HG03520 (cell line): ENCODE measurements around the gene SIN3B.
"Not testable (repeated sequence)": the region's sequence is repeated elsewhere in the genome, so short reads cannot be mapped to it uniquely, and the experiment has no call there.

Experiments
- ATAC-seq: cut with Tn5 transposase; IDR thresholded peaks from one replicate; pipeline ENCODE4 v1.9.1; 2021; ENCODE audit warnings: mild to moderate bottlenecking, moderate library complexity; ENCODE audit not compliant: unreplicated experiment

SIN3B gene

DNA sequence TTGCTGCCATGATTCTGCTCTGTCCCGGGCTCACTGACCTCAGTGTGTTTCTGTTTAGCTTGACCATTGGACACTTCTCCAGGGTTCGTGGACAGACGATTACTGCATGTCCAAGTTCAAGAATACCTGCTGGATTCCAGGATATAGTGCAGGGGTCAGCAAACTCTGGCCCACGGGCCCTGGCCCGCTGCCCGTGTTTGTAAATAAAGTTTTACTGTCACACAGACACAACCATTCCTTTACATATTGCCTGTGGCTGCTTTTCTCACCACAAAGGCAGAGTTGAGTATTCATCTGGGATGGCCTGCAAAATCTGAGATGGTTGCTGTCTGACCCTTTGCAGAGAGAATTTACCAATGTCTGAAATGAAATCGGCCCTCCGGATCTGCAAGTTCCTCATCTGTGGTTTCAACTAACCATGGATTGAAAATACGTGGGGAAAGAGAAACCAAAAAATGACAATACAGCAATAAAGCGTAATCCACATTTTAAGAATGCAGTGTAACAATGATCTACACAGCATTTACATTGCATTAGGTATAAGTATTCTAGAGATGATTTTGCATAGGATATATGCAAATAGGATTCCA lies 33.7 kb downstream of the SIN3B start:
- ATAC-seq: no peak

GRCh38 chr19:16867211-16867610 lies 38.0 kb downstream of the SIN3B start:
- ATAC-seq: no peak

DNA sequence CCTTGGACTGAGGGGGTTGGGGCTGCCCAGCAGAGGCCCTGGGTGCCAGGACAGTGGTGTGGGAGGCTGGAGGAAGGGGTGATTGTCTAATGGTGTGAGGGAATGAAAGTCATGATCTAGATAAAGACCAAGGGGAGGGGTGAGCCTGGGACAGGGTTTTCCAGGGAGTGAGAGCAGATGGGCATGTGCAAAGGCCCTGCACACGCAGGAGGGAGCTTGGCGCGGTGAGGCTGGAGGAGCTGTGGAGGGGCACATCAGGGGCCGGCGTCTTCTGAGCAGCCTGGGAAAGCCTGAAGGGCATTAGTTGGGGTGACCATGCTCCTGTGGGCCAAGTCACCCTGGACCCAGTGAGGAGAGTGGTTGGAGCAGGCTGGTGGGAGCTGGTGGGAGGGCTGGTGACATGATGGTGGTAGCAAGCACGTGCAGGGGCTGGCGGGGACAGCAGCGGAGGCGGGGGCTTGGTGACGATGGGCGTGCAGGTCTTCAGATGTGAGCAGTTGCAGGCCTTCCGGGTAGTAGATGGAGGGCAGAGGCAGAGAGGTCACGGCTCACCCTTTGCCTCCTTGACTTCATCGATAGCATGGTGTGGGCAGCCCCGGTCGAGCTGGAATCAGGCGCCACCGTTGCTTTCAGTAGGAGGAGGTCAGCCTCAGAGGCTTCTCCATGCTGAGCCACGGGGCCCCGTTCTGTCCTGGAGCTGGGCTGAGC lies 39.4 kb downstream of the SIN3B start:
- no peak for ATAC-seq

GRCh38 chr19:16869331-16869972 lies 40.3 kb downstream of the SIN3B start:
- no peak for ATAC-seq

- ATAC-seq: no peak
Measured at GRCh38 chr19:16871871-16872270, 42.7 kb downstream of the SIN3B start.

DNA sequence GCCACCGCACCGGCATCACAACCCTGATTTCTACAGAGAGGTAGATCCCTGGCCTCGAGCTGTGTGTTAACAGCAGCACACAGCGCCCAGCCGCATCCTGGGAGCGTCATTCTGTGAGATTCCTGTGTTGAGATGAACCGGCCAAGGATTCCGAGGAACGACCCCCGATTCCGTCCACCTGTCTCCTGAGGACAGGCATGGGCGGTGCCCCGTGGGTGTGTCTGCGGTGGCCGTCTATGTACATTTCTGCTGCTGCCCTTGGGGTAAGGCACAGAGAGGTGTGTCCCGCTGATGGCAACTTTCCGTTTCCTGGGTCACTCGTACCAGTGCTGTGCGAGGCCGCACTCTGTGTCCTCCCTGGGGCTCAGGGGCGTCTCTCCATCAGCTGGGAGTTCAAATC lies 43.5 kb downstream of the SIN3B start:
- ATAC-seq: no peak

DNA sequence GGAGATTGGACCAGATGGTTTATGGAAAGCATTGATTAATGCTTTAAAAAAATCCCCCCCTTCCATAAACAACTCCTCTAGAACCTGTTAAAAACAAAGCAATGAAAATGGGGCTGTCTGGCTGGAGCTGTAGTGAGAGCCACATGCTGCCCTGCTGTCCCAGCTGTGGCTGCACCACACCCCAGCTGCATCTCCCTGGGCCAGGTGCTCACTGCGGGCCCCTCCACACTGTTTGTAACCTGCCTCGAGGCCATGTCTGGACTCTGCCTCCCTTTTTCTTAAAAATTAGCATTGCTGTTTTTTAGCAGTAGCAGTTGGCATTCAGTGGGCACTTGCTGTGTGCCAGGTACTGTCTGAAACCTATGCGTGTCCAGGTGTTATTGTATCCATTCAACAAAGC lies 44.4 kb downstream of the SIN3B start:
- no peak for ATAC-seq

DNA sequence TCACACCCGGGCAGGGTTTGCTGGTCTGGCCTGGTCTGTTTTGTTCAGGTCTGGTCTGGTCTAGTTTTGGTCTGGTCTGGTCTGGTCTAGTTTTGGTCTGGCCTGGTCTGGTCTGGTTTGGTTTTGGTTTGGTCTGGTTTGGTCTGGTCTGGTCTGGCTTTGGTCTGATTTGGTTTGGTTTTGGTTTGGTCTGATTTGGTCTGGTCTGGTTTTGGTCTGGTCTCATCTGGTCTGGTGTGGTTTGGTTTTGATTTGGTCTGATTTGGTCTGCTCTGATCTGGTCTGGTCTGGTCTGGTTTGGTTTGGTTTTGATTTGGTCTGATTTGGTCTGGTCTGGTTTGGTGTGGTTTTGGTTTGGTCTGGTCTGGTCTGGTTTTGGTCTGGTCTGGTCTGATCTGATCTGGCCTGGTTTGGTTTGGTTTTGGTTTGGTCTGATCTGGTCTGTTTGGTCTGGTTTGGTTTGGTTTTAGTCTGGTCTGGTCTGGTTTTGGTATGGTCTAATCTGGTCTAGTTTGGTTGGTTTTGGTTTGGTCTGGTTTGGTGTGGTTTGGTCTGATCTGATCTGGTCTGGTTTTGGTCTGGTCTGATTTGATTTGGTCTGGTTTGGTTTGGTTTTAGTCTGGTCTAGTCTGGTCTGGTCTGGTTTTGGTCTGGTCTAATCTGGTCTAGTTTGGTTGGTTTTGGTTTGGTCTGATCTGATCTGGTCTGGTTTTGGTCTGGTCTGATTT lies 45.2 kb downstream of the SIN3B start:
- no peak for ATAC-seq

- ATAC-seq: not testable (repeated sequence)
Measured at GRCh38 chr19:16874978-16875299, 45.7 kb downstream of the SIN3B start.

- no peak for ATAC-seq
Measured at GRCh38 chr19:16875584-16876555, 46.7 kb downstream of the SIN3B start.

DNA sequence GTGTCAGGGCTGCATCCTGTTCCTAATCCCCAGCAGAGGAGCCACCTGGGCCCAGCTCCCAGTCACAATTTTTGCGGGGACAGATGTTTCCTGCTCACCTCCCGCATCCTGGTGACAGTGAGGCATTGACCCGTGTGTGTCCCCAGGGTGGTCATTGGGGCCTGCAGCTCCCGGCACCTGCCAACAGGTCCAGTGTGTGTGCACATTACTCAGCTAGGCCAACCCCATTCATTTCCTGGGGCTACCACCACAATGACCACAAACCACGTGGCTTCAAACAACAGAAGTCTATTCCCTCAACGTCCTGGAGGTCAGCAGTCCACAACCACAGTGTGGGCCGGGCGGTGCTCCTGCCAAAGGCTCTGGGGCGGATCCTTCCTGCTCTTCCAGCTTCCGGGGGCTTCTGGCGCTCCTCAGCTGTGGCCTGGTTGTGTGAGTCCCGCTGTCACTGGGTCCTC lies 47.7 kb downstream of the SIN3B start:
- no peak for ATAC-seq

GRCh38 chr19:16877581-16877980 lies 48.4 kb downstream of the SIN3B start:
- no peak for ATAC-seq

GRCh38 chr19:16878181-16878965 lies 49.2 kb downstream of the SIN3B start:
- ATAC-seq: no peak

DNA sequence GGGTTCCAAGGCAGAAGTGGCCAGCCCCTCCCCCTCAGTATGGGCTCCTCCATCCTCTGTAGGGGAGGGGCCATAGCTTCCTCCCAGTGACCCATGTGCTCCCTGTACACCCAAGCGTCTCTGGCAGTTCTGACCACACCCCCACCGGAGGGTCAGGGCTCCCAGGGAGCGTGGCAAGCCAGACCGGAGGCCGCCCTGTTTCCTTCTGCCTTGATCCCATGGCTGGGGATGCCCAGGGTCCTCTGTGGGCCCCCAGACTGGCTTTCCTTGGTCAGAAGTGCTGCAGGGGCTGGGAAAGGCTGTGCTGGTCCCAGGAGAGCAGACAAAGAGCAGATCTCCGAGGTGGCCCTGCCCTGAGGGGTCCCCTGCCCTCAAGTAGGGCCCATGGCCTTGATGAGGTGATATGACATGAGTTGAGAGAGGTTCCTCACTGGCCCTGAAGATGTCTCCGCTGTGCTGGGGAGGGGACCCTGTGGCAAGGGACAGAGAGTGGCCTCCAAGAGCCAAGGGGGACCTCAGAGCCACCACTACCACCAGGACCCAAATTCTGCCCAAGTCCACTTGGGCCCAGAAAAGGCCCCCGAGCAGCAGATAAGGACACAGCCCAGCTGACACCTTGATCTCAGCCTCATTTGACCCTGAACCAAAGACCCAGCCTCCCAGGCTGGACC lies 51.8 kb downstream of the SIN3B start:
- no peak for ATAC-seq

DNA sequence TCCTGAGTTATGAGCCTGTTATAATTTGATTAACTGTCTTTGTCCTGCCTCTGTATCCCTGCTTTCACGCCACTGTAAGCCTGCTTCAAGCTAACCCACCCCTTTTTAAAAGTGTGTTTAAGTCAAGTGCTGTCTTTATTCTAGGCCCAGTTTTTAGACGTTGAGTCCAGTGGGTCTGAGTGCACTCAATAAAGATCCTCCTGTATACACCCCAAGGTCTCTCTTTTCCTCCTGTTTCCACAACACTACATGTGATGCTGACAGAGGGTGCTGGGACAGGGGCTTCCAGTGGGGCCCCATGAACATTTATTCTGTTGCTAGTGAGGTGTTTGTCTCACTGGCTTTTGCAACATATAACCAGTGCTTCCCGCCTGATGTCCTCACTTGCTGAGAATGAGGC lies 52.9 kb downstream of the SIN3B start:
- ATAC-seq: no peak

- no peak for ATAC-seq
Measured at GRCh38 chr19:16883522-16883921, 54.3 kb downstream of the SIN3B start.

GRCh38 chr19:16885166-16885565 lies 56.0 kb downstream of the SIN3B start:
- no peak for ATAC-seq

DNA sequence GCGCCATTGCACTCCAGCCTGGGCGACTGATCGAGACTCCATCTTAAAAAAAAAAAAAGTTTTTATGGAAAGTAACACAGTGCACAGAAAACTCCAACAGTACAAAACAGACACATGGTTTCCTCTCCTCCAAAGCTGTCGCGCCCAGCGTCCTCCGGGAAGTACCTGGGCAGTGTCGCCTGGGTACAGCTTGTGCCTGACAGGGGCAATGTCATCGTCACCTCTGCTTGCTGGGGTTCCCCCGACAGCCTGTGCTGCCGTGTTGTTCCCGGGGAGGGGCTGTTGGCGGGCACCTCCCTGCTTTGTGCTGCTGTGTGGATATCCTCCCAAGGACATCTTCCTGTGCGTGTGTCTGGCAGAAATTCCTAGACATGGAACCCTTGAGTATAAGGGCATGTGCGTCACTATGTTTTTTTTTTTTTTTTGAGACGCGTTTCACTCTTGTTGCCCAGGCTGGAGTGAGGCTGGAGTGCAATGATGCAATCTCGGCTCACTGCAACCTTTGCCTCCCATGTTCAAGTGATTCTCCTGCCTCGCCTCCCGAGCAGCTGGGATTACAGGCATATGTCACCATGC lies 57.2 kb downstream of the SIN3B start:
- ATAC-seq: no peak
